ENCODE measurements around the gene TNFRSF9. TPM values are rescaled to one million over a fixed set of nuclear protein-coding genes. Genes with fewer than 3 reads are reported as not detected.

The TNFRSF9 gene
- total RNA-seq, 1 experiment from 2014 or later, result not detected

GRCh38 chr1:7905262-7905661, 35.4 kb downstream of the TNFRSF9 start:
- no peak overlapping the region for H3T11ph ChIP-seq (ENCODE audit: low read length)
- Mint-ChIP-seq H3K27ac (no peak overlapping the region; a peak in 1 of 7 replicates), H3K9me3 (no peaks in the 10 kb centered on the region), H3K4me3 (no peak overlapping the region), H3K36me3 (ENCODE audit: insufficient read depth in 1 of 3, low read depth in 3 of 3) (no peaks in the 10 kb centered on the region), H3K4me1 (peaks cover 0 to 3% of the 10 kb centered on the region in 2 experiments; a peak in 1 of 4 replicates), H3K27me3 (ENCODE audit: low read depth) (peaks cover 8% of the 10 kb centered on the region)
- no CpG with 5 or more reads among the region's 12 CpGs for WGBS (ENCODE audit: extremely low coverage, insufficient read length, low lambda C conversion rate)
- no peak overlapping the region for H2BK20ac ChIP-seq (ENCODE audit: low read depth, low read length, poor library complexity, severe bottlenecking)
- no peak overlapping the region for H2BK15ac ChIP-seq (ENCODE audit: low read depth, low read length)
- H4K20me1 ChIP-seq (ENCODE audit: control insufficient read depth, insufficient read depth, insufficient read length), result no peaks in the 10 kb centered on the region
- no peak overlapping the region for H2AK5ac ChIP-seq (ENCODE audit: insufficient read length, low read length)
- no peak overlapping the region for H2BK12ac ChIP-seq (ENCODE audit: insufficient read length, low read depth, low read length)
- H3K27me3 ChIP-seq (ENCODE audit: insufficient read depth, low read length), result no peaks in the 10 kb centered on the region
- H4K91ac ChIP-seq (ENCODE audit: insufficient read length, low read depth, low read length), result no peak overlapping the region
- H3K18ac ChIP-seq (ENCODE audit: insufficient read length, low read depth, low read length), result no peak overlapping the region
- no peak overlapping the region for H3K27ac ChIP-seq (ENCODE audit: insufficient read length, low read depth, low read length)
- DNase-seq, result no peak
- no peaks in the 10 kb centered on the region for H3K4me1 ChIP-seq (ENCODE audit: insufficient read depth, low read length)
- no peak overlapping the region for H3K4ac ChIP-seq (ENCODE audit: low read depth, low read length)
- H3K23me2 ChIP-seq (ENCODE audit: insufficient read length, low read depth, low read length, poor library complexity, severe bottlenecking), result no peaks in the 10 kb centered on the region
- no peak overlapping the region for H3K9ac ChIP-seq (ENCODE audit: extremely low read depth, insufficient read length, low read length)
- H2BK120ac ChIP-seq (ENCODE audit: low read depth, low read length, poor library complexity, severe bottlenecking), result no peak overlapping the region
- no peaks in the 10 kb centered on the region for H3K79me1 ChIP-seq (ENCODE audit: insufficient read depth, low read depth, low read length, poor library complexity, severe bottlenecking)
- no peak for TF ChIP-seq CTCF (conservative IDR thresholded peaks at IDR 0.05)
- H2BK5ac ChIP-seq (ENCODE audit: insufficient read length, low read length), result no peak overlapping the region
- H3K79me2 ChIP-seq (ENCODE audit: insufficient read depth, low read length), result no peaks in the 10 kb centered on the region
- no peak overlapping the region for H4K5ac ChIP-seq (ENCODE audit: insufficient read length, low read depth, low read length)
- no peak overlapping the region for H3K14ac ChIP-seq (ENCODE audit: insufficient read depth, low read length)
- H3K56ac ChIP-seq (ENCODE audit: insufficient read length, low read depth, low read length), result no peak overlapping the region
- no peaks in the 10 kb centered on the region for H3K9me3 ChIP-seq (ENCODE audit: control insufficient read depth, low read depth, low read length)
- H2AFZ ChIP-seq (ENCODE audit: low read length), result no peak overlapping the region
- H3K23ac ChIP-seq (ENCODE audit: insufficient read length, low read depth, low read length), result no peak overlapping the region
- H3K4me2 ChIP-seq (ENCODE audit: insufficient read depth, insufficient read length, low read length), result no peak overlapping the region
- no peak overlapping the region for H4K8ac ChIP-seq (replicated peaks; ENCODE audit: insufficient read length, low read depth, low read length)
